ENCODE measurements around the gene TLNRD1.

DNA sequence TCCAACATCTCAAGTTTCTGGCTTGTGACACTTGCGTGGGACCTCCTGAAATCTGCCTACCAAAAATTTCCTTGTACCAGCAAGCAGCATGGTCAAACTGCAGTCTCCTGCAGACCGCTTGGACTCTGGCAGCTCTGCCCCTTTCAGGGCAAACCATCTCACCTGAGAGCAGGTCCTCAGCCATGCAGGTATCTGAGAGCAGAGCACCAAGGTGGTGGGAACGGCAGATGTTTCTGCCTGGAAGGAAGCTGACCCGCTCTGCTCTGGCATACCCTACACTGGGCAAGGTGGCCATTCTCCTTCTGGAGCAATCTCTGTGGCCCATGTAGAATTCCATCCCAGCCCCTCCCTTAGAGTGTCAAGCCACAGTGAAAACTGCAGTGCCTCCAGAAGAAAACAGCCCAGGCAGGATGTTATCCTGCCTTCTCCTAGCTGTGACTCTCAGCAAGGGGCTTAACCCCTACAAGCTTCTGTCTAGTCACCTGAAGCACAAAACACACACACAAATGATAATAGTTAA is 32.7 kb upstream of the TLNRD1 start:
- TF ChIP-seq, protein P1, sequence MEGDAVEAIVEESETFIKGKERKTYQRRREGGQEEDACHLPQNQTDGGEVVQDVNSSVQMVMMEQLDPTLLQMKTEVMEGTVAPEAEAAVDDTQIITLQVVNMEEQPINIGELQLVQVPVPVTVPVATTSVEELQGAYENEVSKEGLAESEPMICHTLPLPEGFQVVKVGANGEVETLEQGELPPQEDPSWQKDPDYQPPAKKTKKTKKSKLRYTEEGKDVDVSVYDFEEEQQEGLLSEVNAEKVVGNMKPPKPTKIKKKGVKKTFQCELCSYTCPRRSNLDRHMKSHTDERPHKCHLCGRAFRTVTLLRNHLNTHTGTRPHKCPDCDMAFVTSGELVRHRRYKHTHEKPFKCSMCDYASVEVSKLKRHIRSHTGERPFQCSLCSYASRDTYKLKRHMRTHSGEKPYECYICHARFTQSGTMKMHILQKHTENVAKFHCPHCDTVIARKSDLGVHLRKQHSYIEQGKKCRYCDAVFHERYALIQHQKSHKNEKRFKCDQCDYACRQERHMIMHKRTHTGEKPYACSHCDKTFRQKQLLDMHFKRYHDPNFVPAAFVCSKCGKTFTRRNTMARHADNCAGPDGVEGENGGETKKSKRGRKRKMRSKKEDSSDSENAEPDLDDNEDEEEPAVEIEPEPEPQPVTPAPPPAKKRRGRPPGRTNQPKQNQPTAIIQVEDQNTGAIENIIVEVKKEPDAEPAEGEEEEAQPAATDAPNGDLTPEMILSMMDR (IDR thresholded peaks at IDR 0.05), result no peak
- no peak for TF ChIP-seq POLR2A (IDR thresholded peaks at IDR 0.05)
